HG03103 (cell line): ENCODE measurements around the gene CEACAM7.

Experiments used
- ATAC-seq: cut with Tn5 transposase; IDR thresholded peaks from one replicate; pipeline ENCODE4 v1.9.1; 2021; ENCODE audit warnings: low read depth; ENCODE audit not compliant: unreplicated experiment

The CEACAM7 gene

DNA sequence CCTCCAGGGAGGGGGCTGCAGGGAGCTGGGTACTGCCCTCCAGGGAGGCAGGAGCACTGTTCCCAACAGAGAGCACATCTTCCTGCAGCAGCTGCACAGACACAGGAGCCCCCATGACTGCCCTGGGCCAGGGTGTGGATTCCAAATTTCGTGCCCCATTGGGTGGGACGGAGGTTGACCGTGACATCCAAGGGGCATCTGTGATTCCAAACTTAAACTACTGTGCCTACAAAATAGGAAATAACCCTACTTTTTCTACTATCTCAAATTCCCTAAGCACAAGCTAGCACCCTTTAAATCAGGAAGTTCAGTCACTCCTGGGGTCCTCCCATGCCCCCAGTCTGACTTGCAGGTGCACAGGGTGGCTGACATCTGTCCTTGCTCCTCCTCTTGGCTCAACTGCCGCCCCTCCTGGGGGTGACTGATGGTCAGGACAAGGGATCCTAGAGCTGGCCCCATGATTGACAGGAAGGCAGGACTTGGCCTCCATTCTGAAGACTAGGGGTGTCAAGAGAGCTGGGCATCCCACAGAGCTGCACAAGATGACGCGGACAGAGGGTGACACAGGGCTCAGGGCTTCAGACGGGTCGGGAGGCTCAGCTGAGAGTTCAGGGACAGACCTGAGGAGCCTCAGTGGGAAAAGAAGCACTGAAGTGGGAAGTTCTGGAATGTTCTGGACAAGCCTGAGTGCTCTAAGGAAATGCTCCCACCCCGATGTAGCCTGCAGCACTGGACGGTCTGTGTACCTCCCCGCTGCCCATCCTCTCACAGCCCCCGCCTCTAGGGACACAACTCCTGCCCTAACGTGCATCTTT is 12.5 kb upstream of the CEACAM7 start:
- ATAC-seq = no peak

DNA sequence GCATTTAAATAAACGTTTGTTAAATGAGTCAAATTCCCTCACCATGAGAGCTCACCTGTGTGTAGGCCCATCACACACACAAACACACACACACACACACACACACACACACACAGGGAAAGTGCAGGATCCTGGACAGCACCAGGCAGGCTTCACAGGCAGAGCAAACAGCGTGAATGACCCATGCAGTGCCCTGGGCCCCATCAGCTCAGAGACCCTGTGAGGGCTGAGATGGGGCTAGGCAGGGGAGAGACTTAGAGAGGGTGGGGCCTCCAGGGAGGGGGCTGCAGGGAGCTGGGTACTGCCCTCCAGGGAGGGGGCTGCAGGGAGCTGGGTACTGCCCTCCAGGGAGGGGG is 11.9 kb upstream of the CEACAM7 start:
- ATAC-seq = no peak

DNA sequence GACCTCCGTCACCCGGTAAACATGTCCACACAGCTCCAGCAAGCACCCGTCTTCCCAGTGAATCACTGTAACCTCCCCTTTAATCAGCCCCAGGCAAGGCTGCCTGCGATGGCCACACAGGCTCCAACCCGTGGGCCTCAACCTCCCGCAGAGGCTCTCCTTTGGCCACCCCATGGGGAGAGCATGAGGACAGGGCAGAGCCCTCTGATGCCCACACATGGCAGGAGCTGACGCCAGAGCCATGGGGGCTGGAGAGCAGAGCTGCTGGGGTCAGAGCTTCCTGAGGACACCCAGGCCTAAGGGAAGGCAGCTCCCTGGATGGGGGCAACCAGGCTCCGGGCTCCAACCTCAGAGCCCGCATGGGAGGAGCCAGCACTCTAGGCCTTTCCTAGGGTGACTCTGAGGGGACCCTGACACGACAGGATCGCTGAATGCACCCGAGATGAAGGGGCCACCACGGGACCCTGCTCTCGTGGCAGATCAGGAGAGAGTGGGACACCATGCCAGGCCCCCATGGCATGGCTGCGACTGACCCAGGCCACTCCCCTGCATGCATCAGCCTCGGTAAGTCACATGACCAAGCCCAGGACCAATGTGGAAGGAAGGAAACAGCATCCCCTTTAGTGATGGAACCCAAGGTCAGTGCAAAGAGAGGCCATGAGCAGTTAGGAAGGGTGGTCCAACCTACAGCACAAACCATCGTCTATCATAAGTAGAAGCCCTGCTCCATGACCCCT is 11.3 kb upstream of the CEACAM7 start:
- no peak for ATAC-seq

GRCh38 chr19:41698746-41699230 is 10.7 kb upstream of the CEACAM7 start:
- ATAC-seq = no peak

DNA sequence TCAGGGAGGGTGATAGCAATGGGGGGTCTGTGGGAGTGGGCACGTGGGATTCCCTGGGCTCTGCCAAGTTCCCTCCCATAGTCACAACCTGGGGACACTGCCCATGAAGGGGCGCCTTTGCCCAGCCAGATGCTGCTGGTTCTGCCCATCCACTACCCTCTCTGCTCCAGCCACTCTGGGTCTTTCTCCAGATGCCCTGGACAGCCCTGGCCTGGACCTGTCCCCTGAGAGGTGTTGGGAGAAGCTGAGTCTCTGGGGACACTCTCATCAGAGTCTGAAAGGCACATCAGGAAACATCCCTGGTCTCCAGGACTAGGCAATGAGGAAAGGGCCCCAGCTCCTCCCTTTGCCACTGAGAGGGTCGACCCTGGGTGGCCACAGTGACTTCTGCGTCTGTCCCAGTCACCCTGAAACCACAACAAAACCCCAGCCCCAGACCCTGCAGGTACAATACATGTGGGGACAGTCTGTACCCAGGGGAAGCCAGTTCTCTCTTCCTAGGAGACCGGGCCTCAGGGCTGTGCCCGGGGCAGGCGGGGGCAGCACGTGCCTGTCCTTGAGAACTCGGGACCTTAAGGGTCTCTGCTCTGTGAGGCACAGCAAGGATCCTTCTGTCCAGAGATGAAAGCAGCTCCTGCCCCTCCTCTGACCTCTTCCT is 9.3 kb upstream of the CEACAM7 start:
- no peak for ATAC-seq

DNA sequence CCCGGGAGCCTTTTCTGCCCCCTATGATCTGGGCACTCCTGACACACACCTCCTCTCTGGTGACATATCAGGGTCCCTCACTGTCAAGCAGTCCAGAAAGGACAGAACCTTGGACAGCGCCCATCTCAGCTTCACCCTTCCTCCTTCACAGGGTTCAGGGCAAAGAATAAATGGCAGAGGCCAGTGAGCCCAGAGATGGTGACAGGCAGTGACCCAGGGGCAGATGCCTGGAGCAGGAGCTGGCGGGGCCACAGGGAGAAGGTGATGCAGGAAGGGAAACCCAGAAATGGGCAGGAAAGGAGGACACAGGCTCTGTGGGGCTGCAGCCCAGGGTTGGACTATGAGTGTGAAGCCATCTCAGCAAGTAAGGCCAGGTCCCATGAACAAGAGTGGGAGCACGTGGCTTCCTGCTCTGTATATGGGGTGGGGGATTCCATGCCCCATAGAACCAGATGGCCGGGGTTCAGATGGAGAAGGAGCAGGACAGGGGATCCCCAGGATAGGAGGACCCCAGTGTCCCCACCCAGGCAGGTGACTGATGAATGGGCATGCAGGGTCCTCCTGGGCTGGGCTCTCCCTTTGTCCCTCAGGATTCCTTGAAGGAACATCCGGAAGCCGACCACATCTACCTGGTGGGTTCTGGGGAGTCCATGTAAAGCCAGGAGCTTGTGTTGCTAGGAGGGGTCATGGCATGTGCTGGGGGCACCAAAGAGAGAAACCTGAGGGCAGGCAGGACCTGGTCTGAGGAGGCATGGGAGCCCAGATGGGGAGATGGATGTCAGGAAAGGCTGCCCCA is 8.5 kb upstream of the CEACAM7 start:
- ATAC-seq = no peak

GRCh38 chr19:41695745-41696144 is 7.7 kb upstream of the CEACAM7 start:
- no peak for ATAC-seq

DNA sequence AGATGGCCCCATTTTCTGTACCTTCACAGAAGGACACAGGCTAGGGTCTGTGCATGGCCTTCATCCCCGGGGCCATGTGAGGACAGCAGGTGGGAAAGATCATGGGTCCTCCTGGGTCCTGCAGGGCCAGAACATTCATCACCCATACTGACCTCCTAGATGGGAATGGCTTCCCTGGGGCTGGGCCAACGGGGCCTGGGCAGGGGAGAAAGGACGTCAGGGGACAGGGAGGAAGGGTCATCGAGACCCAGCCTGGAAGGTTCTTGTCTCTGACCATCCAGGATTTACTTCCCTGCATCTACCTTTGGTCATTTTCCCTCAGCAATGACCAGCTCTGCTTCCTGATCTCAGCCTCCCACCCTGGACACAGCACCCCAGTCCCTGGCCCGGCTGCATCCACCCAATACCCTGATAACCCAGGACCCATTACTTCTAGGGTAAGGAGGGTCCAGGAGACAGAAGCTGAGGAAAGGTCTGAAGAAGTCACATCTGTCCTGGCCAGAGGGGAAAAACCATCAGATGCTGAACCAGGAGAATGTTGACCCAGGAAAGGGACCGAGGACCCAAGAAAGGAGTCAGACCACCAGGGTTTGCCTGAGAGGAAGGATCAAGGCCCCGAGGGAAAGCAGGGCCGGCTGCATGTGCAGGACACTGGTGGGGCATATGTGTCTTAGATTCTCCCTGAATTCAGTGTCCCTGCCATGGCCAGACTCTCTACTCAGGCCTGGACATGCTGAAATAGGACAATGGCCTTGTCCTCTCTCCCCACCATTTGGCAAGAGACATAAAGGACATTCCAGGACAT is 7.0 kb upstream of the CEACAM7 start:
- no peak for ATAC-seq

DNA sequence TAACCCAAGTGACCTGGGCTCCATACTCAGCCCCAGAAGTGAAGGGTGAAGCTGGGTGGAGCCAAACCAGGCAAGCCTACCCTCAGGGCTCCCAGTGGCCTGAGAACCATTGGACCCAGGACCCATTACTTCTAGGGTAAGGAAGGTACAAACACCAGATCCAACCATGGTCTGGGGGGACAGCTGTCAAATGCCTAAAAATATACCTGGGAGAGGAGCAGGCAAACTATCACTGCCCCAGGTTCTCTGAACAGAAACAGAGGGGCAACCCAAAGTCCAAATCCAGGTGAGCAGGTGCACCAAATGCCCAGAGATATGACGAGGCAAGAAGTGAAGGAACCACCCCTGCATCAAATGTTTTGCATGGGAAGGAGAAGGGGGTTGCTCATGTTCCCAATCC is 6.1 kb upstream of the CEACAM7 start:
- no peak for ATAC-seq

DNA sequence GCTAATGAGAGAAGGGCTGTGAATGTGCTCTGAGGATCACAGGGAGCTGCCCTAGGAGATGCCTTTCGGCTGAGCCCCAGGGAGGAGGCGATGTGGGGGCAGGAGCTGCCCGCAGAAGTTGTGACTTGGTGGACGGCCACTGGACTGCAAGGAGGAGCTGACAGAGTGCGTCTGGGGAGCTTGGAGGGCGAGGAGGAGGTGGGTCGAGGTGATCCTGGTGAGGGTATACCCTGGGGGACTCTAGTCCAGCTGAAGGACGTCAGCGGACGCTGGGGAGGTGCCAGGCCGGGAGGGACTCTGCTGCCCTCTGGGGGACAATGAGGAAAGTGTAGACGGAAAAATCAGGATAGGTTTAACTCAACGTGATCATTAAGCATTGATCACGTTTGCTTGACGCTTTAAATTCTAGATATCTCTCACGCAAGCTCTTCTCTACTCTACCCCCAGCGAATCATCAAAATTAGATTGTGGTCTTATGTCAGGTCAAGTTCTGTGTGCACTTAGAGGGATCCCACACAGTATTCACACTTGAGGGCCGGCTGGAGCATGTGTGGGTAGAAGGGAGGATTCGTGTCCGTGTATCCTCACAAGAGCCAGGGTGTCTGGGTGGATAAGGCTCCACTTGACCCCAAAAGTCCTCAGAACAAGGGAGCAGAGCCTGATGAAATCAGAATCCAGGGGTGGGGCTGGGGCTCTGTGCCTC is 3.3 kb upstream of the CEACAM7 start:
- ATAC-seq = no peak

GRCh38 chr19:41690801-41691065 is 2.7 kb upstream of the CEACAM7 start:
- ATAC-seq = no peak

DNA sequence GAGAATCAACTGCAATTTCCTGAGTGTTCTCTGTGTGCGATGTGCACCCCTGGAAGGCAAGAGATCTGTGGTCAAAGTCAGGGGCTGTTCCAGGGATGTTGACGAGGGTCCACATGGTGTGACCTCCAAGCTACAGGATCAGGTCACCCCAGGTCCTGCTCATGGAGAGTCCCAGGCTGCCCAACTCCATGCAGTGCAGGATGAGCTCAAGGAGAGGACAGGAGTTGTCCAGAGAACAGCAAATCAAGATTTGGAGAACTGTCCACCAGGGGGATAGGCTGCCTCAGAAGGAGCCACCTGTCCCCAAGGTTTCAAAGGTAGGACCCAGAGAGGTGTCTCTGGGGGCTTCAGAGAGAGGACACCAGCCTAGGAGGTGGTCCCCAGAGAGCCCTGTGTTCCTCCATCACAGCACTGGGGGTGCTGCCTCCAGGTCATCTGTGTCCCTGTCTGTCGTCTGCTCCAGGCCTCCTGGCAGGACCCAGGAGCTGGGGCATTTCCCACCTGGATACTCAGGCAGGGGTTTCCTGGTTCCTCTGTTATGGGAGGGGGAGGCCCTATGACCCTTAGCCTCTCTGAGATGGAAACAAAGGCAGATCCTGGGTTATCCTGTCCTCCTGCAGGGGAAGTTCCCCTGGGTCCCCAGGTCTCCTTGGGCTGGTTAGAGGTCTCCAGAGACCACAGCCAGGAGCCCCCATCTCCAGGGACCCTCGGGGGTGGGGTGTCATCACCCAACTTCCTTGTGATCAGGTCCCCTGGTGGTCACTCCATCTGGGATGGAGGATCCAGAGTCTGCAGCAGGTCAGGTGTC is 2.1 kb upstream of the CEACAM7 start:
- no peak for ATAC-seq

GRCh38 chr19:41688687-41689086 is 617 bp upstream of the CEACAM7 start:
- ATAC-seq = no peak

GRCh38 chr19:41687419-41687818 is 651 bp downstream of the CEACAM7 start:
- ATAC-seq = no peak

GRCh38 chr19:41682437-41682836 is 5.6 kb downstream of the CEACAM7 start:
- ATAC-seq = no peak

DNA sequence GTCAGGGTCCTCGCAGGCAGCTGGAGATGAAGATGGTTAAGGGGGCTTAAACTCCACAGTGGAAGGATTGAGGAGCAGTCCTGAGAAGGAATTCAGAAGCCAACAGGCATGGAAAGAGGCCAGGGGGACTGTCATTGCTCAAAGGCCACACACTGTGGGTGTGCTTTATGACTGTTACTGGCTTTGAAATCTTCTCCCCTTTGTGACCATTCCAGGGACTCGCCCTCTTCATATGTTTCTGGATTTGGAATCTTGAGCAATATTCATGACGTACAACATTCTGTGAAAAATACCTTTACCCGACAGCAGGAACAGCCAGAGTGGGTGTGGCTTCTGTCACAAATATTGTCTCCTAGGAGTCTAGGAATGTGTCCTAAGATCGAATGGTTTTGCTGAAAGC is 16.6 kb downstream of the CEACAM7 start:
- ATAC-seq = no peak

- ATAC-seq = no peak
These were observed 17.3 kb downstream of the CEACAM7 start for GRCh38 chr19:41670755-41671154.

GRCh38 chr19:41668315-41668714 is 19.8 kb downstream of the CEACAM7 start:
- ATAC-seq = no peak

DNA sequence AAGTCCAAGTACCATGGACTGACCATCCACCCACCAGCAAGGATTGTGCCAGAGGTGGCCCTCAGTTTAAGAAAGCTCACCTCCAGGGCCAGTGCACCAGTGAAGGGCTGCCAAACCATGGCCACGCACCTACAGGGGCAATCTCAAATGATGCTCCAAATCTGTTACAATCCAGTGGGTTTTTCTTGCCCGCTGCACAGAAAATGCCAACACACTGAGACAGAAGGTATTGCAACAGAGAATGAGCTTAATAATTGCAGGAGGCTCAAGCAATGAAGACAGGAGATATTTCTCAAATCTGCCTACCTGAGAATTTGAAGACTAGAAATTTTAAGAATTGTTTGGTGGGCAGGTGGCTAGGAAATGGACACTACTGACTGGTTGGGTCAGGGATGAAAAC is 22.0 kb downstream of the CEACAM7 start:
- ATAC-seq = no peak
